ENCODE data around the gene FRZB. TPM values are rescaled to one million over a fixed set of nuclear protein-coding genes. Genes with fewer than 3 reads are reported as not detected.

Gene FRZB
- total RNA-seq, 2 donors from 2014 or later = 0.66 to 2.9 TPM

GRCh38 chr2:182891611-182892010, 25.2 kb upstream of the FRZB start:
- intact Hi-C loops (cut with DNase I) = no loop called here
- DNase-seq = no peak
- Histone ChIP-seq H3K36me3 (replicated peaks in 1 of 2; ENCODE audit: insufficient read depth in 1 of 2, low read depth in 2 of 2) (no peaks in the 10 kb centered on the region), H3K4me1 (no peaks in the 10 kb centered on the region), H3K4me3 (no peak overlapping the region), H3K9me3 (no peaks in the 10 kb centered on the region), H3K27ac (no peak overlapping the region), H3K27me3 (no peaks in the 10 kb centered on the region)
- TF ChIP-seq CTCF (IDR thresholded peaks at IDR 0.05) (no peak), POLR2A (IDR thresholded peaks at IDR 0.05) (no peak)
- no peak for ATAC-seq
- WGBS, 2 donors = 48 to 50% methylated on average over 4 of the region's 4 CpGs

- H3K27me3 ChIP-seq = no peaks in the 10 kb centered on the region
- ATAC-seq (no peak), DNase-seq (no peak)
- H3K36me3 ChIP-seq (replicated peaks in 1 of 2; ENCODE audit: insufficient read depth in 1 of 2, low read depth in 2 of 2) = no peaks in the 10 kb centered on the region
- no peak overlapping the region for H3K4me3 ChIP-seq
- no peaks in the 10 kb centered on the region for H3K4me1 ChIP-seq
- no peaks in the 10 kb centered on the region for H3K9me3 ChIP-seq
- WGBS, 2 donors = 32 to 33% methylated on average over 3 of the region's 3 CpGs
- TF ChIP-seq CTCF (IDR thresholded peaks at IDR 0.05) (no peak), POLR2A (IDR thresholded peaks at IDR 0.05) (no peak)
- no peak overlapping the region for H3K27ac ChIP-seq
- intact Hi-C loops (cut with DNase I) = no loop called here
Measured at GRCh38 chr2:182890773-182891378, 24.4 kb upstream of the FRZB start.

GRCh38 chr2:182890305-182890704, 23.9 kb upstream of the FRZB start:
- no peak overlapping the region for H3K27ac ChIP-seq
- ATAC-seq = no peak
- DNase-seq = no peak
- intact Hi-C loops (cut with DNase I) = no loop called here
- H3K27me3 ChIP-seq = no peaks in the 10 kb centered on the region
- no peaks in the 10 kb centered on the region for H3K4me1 ChIP-seq
- TF ChIP-seq POLR2A (IDR thresholded peaks at IDR 0.05) (no peak), CTCF (IDR thresholded peaks at IDR 0.05) (no peak)
- 73 to 77% methylated on average over 7 of the region's 7 CpGs for WGBS, 2 donors
- H3K4me3 ChIP-seq = no peak overlapping the region
- no peaks in the 10 kb centered on the region for H3K9me3 ChIP-seq
- no peaks in the 10 kb centered on the region for H3K36me3 ChIP-seq (replicated peaks in 1 of 2; ENCODE audit: insufficient read depth in 1 of 2, low read depth in 2 of 2)

- TF ChIP-seq POLR2A (IDR thresholded peaks at IDR 0.05) = no peak
- no peak for TF ChIP-seq CTCF (IDR thresholded peaks at IDR 0.05)
- ATAC-seq (no peak), DNase-seq (no peak)
- Histone ChIP-seq H3K4me1 (no peaks in the 10 kb centered on the region), H3K9me3 (no peaks in the 10 kb centered on the region), H3K27me3 (no peaks in the 10 kb centered on the region), H3K27ac (no peak overlapping the region), H3K36me3 (replicated peaks in 1 of 2; ENCODE audit: insufficient read depth in 1 of 2, low read depth in 2 of 2) (no peaks in the 10 kb centered on the region), H3K4me3 (no peak overlapping the region)
- intact Hi-C loops (cut with DNase I) = no loop called here
- WGBS, 2 donors = 72 to 75% methylated on average over 4 of the region's 4 CpGs
Measured at GRCh38 chr2:182887753-182888415, 21.4 kb upstream of the FRZB start.

- H3K36me3 ChIP-seq (replicated peaks in 1 of 2; ENCODE audit: insufficient read depth in 1 of 2, low read depth in 2 of 2) = no peaks in the 10 kb centered on the region
- H3K9me3 ChIP-seq = no peaks in the 10 kb centered on the region
- ATAC-seq (no peak), DNase-seq (no peak)
- H3K4me1 ChIP-seq = no peaks in the 10 kb centered on the region
- intact Hi-C loops (cut with DNase I) = no loop called here
- TF ChIP-seq CTCF (IDR thresholded peaks at IDR 0.05) = no peak
- no peak for TF ChIP-seq POLR2A (IDR thresholded peaks at IDR 0.05)
- no peaks in the 10 kb centered on the region for H3K27me3 ChIP-seq
- no peak overlapping the region for H3K27ac ChIP-seq
- WGBS, 2 donors = 70 to 74% methylated on average over 6 of the region's 6 CpGs
- H3K4me3 ChIP-seq = no peak overlapping the region
Measured at GRCh38 chr2:182887093-182887492, 20.7 kb upstream of the FRZB start.
